22Rv1 (cell line): Measurements from ENCODE around the gene BRF1.
A peak's percentile ranks its signal among the peaks of the same experiment; 100 is the strongest.

Source experiments
- H3K27ac ChIP-seq: fragments of 450-650 bp; 2 replicates; pipeline ENCODE4 v1.5.1; 2017
- ZFX ChIP-seq: fragments of 450-650 bp; IDR thresholded peaks from 2 replicates; pipeline ENCODE4 v1.6.1; 2017; ENCODE audit warnings: antibody characterized with exemption, borderline replicate concordance
- TF ChIP-seq, protein P1 (sequence below): fragments of 450-650 bp; IDR thresholded peaks from 2 replicates; pipeline ENCODE4 v1.5.1; 2017; ENCODE audit warnings: mild to moderate bottlenecking

BRF1 gene

DNA sequence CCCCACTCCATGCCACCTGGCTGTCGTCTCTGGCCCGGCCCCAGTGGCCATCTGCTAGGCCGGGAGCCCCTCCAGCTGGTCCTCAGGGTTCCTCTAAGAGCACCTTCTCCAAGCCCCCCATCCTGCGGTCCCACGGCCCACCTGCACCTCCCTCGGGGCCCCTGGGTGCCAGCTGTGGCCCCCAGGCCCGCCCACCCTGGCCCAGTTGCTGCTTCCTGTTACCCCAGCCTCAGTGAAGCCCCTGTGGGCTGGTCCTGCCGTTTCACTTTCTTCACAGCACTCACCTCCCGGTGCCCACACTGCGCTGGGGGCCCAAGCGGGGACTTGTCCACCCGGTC lies 92.1 kb downstream of the BRF1 start:
- no peak for TF ChIP-seq ZFX
- TF ChIP-seq, protein P1, sequence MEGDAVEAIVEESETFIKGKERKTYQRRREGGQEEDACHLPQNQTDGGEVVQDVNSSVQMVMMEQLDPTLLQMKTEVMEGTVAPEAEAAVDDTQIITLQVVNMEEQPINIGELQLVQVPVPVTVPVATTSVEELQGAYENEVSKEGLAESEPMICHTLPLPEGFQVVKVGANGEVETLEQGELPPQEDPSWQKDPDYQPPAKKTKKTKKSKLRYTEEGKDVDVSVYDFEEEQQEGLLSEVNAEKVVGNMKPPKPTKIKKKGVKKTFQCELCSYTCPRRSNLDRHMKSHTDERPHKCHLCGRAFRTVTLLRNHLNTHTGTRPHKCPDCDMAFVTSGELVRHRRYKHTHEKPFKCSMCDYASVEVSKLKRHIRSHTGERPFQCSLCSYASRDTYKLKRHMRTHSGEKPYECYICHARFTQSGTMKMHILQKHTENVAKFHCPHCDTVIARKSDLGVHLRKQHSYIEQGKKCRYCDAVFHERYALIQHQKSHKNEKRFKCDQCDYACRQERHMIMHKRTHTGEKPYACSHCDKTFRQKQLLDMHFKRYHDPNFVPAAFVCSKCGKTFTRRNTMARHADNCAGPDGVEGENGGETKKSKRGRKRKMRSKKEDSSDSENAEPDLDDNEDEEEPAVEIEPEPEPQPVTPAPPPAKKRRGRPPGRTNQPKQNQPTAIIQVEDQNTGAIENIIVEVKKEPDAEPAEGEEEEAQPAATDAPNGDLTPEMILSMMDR: no peak
- no peak overlapping the region for H3K27ac ChIP-seq

DNA sequence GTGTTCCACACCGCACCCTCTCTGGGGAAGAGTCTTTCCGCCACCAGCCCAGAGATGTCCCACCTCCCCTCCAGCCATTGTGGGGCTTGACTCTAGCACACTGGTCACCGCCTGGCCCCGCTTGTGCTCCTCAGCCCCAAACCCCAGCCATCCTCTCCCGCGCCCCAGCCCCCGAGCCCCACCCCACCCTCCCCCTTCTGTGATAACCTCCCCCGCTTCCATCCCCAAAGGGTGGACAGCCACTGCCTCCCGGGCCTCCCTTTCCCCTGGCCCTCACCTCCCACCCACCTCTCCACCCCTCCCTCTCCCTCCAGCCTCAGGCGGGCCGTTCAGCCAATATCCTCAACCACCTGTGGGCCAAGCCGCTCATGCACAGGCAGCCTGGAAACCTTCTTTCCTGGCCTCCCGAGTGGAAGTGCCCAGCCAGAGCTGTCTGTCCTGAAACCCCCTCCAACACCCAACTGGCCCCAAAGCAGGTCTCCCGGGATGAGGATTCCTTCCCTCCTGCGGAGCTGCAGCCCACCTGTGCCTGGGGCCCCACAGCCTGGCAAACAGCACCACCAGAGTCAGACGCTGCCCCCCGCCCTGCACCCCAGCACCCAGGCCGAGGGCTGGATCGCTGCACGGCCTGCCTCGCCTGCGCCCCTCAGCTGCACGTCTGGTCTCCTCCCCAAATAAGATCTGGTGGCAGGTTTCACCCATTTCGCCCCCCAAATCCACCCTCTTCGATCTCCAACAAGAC lies 92.6 kb downstream of the BRF1 start:
- TF ChIP-seq ZFX: no peak
- TF ChIP-seq, protein P1: no peak

DNA sequence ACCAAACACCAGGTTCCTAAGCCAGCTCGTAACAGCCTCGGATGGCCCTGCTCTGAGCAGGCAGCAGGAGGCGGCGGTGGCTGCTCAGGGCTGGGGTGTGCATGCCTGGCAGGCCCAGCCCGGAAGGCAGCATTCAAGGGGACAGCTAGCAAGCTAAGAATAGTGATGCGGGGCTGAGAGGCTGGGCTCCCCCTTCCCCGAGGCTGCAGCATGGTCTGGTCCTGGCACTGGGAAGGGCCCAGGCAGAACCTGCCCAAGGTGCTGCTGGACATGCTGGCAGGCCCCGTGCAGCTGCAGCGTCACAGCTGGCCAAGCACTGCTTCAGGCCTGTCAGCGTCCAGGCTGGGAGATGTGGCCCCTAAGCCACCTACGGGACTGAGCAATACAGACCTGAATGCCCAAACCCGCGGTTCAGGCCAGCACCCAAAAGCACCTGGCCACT lies 93.3 kb downstream of the BRF1 start:
- TF ChIP-seq, protein P1: peak; percentile 14; the same call in 1 of the 2 replicates
- TF ChIP-seq ZFX: no peak
- H3K27ac ChIP-seq: no peak overlapping the region

More for the DNA sequence above, 92.6 kb downstream of the BRF1 start:
- no peak overlapping the region for H3K27ac ChIP-seq

DNA sequence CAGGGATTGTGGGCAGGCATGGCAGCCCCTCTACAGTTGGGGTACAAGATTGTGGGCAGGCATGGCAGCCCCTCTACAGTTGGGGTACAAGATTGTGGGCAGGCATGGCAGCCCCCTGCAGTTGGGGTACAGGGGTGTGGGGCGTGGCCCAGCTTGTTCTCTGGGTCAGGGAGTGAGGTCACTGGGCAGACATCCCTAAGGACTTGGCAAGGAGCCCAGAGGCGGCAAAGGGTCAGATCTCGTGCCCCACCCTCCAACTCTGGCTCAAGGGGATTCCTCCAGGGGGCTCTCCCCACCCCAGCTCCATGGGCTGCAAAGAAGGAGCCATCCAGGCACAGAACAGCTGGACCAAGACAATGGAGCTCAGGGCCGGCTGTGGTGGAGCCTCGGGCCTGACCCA lies 93.9 kb downstream of the BRF1 start:
- no peak overlapping the region for H3K27ac ChIP-seq

DNA sequence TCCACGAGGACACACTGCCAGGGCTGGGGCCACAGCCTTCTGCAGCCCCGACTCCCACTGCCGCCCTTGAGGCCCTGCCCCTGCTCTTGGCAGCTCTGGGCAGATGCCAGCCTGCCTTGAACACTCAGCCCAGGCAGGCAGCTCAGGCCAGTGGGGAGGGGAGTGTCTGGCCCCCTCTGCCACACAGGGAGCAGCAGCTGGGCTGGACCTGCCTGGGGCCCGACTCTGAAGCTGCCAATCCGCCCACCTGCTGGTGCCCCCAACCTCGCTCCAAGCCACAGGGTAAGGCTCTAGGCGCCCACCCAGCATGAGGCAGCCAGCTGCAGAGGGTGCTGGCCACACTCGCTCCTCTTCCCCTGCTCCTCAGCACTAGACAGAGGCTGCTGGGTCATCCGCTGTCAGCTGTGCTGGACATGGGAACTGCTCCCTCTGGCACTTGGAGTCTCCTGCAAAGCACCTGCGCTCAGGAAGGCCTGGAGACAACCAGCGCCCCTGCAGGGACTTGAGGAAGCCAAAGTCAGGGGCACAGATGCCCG lies 95.1 kb downstream of the BRF1 start:
- no peak for TF ChIP-seq ZFX
- TF ChIP-seq, protein P1: no peak
- H3K27ac ChIP-seq: peak overlapping the region; percentile 48

More for the DNA sequence above, 93.9 kb downstream of the BRF1 start:
- TF ChIP-seq, protein P1: no peak
- no peak for TF ChIP-seq ZFX

DNA sequence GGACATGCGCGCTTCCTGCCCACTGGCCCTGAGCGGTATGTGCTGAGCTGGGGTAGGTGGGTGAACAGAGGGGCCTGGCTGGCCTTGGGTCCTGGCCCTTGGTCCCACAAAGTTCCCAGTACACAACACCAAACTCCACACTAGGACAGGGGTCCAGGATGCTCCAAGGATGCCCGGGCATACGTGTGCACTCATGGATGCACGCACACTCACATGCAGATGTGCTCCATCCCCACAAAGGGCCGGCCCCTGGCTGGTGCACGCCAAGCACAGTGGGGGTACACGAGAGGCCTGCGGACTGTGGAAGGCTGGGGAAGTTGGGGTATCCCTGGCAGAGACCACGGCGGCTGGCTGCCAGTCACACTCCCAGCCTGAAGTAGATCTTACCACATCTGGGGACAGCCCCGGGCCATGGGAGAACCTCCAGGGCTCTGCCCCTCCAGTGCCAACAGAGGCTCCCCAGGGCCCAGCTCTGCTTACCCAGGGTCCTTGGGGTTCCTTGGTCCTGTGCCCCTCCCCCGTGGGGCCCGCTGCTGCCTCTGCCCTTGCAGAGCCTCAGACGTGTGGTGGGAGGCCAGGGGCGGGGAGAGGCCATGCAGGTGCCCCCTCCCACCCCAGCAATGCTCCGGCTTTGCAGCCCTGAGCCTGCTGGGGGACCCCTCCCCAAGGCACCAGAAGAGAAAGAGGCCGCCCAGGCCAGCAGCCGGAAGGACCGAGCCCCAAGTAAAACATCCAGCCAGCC lies 95.7 kb downstream of the BRF1 start:
- TF ChIP-seq ZFX: no peak
- TF ChIP-seq, protein P1: no peak

More for the DNA sequence above, 95.7 kb downstream of the BRF1 start:
- H3K27ac ChIP-seq: peak overlapping the region; percentile 48
